ENCODE data around the gene DCLK1. TPM values are rescaled to one million over a fixed set of nuclear protein-coding genes. Genes with fewer than 3 reads are reported as not detected.

Gene DCLK1
- polyA plus RNA-seq, 3 donors = 4.5 to 6.8 (median 6.0) TPM

DNA sequence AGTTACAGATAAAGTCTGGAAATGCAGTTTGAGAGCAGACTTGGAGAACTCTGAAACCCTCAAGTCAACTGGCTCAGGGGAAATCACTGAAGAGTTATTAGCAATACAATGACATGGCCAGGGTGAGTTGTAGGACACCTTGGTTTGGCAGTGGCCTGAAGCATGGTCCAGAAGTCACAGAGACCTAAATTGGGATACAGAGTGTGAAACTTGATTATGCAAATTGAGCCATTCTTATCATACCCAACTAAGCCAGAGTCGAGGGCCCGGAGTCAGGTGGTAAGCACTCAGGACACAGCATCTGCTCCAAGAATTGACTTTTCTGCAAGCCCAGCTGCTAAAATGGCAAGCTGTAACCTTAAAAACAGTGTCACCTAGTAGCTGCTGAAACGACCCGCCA, 224.5 kb downstream of the DCLK1 start:
- DNase-seq = no peak

DNA sequence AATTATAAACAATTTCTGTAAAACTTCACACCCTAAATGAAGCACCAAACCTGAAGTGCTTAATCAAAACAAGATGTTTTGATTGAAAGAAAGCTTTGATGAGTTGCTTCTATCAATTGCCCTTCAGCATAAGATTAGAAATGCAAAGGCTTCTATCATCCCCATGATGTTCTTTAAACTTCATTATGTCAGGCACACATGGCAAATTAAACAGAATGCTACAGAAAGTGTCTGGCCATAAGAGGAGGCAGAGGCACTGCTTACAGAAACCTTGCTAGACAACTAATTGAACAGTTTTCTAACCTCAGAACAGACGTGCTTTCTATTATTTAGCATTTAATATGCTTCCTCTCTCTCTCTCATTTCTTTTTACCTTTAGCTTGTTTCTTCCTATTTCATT, 228.1 kb downstream of the DCLK1 start:
- DNase-seq = no peak

DNA sequence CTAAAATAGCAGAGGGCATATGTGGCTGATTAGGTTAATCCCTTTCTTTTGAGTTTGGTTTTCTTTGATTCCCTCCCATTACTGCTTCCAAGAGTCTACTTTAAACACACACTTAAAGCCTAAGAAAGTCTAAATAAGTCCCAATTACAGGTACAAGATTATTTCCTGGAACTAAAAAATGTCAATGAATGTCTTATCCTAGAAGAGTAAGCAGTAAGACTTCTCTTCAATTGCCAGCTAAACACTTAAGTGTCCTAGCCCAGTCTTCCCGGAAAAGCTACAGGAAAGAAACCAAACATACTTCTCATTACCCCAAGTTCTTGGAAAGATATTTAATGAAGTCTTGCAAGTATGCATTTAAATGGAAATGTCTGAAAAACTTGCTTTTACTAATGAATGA, 233.1 kb downstream of the DCLK1 start:
- no peak for DNase-seq

DNA sequence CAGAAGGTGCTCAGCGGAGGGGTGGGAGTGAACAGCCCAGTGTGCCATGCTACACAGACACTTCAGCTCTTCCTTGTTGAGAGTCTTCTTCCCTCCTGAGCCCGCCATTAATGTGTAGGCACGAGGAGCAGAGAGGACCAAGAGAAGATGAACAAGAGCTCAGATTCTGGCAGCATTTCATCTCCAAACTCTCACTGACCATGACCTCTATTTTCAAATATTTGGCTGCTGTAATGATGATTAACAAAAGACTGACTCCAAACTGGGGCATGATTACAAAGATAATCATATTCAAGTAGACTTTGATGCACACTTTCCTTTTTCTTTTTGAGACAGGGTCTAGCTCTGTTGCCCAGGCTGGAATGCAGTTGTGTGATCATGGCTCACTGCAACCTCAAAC, 236.5 kb downstream of the DCLK1 start:
- no peak for DNase-seq

DNA sequence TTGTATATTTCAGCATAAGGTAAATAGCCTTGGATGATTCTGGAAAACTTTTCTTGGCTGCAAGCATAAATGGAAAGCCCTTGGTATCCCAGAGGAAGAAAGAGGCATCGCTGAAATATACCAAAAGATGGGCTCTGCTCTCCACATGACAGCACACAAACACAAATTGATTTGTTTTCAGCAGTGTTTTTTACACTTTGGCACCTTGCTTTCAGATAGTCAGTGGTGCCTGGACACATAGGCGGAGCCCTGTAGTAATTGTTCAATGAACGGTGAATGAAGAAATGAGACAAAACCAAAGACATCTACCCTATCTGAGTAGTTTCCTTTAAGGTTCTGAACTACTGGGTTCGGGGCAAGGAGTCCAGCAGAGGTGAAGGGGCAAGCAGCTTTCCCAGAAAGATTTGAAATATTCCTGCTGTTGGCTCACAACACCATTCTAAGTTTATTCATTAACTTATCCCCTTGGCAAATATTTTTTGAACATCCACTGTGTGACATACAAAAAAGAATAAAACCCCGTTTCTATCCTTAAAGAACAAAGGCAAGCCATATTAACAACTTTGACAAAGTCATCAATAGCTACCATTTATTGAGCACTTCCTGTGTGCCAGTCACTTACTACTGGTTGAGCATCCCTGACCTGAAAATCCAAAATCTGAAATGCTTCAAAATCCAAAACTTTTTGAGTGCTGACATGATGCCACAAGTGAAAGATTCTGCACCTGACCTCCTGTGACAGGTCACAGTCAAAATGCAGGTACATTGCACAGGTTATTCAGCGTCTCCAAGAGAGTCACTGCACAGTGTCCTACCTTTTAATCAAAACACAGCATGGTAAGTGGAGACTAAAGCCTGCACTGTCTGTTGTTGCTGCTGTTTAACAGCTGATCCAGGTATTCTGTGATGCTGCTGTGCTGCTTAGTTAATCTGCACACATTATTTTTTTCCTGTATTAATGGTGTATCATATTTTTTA, 238.1 kb downstream of the DCLK1 start:
- no peak for DNase-seq

DNA sequence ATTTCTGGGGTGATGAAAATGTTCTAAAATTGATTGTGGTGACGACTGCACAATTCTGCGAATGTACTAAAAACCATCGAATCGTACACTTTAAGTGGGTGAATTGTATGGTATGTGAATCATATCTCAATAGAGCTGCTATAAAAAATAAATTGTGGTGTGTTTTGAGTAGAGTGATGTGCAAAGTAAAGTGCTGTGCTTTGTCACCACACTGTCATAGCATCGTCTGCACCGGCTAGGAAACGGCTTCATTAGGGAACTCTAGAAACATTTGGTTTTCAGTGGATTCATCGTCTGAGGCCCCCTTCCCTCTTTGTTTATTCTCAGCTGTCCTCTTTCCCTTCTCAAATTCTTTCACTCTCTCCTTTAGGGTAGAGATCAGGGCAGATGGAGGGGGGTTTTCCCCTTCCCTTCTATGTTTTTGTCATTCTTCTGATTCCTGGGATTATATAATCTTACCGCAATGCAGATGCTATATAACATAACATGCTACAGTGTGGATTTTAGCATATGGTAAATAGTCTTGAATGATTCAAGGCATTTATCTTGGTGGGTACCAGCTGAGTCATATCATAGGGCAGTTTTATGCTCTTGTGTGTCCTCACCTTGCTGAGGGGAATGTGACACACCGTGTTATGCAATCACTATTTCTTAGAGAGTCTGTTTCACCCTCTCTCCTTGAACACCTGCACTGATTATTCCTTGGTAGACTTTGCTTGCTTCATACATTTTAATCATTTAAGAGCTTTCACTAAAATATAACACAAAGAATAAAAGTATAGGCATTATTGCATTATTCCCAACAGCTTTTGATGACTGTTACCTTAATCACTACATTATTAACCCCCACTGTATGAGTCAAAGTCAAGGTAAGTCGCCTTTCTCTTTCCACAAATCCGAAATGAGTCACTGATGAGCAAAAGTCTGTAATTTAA, 239.4 kb downstream of the DCLK1 start:
- no peak for DNase-seq

DNA sequence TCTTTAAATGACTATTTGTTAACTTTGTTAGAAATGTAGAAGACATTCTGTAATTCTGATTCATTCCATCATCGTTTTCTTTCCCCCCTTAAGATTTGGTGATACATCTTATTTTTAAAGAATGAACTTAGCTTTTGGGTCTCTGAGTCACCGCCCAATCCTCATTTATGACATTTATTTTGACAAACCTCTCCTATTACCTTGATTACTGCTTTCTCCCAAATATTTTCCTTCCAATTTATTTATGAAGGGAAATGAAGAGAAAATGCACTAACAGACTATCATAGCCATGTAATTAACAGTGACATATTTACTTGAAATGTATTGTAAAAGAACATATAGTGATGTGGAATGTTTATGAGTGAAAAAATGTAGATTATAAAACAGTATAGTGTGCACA, 241.6 kb downstream of the DCLK1 start:
- DNase-seq = no peak

DNA sequence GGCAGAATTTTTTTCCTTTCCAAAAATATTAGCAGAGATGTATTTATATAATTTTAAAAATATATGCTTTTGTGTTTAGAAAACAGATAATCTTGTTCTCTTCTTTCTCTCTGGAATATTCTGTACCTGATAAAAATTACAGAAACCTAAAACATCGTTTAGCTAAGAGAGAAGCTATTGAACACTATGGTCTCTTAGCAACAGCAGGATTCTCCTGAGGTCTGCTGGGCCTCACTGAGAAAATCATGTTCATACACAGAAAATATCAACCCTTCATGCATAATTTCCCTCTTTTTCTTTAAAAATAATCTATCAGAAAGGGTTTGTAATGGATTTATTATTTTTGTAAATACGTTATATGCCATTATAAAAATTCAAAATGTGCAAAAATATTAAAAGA, 242.2 kb downstream of the DCLK1 start:
- DNase-seq = no peak

DNA sequence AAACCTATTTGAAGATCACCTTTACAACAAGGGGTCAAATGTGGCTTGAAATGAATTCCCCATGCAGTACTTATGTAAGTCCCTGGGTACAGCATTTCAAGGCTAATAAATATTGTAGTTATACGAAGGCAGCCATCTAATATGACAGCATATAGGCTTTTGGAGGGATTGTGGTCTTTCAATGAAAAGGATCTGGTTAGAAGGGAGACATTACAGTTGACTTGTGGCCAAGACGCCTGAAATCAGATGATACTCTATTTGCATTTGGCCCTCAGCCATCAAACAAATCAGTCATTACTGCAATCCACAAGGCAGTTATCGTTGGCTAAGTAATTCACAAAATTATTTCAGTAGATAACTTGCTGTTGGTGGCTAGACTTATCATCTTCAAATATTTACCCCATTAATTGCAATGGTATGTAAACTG, 242.7 kb downstream of the DCLK1 start:
- no peak for DNase-seq

DNA sequence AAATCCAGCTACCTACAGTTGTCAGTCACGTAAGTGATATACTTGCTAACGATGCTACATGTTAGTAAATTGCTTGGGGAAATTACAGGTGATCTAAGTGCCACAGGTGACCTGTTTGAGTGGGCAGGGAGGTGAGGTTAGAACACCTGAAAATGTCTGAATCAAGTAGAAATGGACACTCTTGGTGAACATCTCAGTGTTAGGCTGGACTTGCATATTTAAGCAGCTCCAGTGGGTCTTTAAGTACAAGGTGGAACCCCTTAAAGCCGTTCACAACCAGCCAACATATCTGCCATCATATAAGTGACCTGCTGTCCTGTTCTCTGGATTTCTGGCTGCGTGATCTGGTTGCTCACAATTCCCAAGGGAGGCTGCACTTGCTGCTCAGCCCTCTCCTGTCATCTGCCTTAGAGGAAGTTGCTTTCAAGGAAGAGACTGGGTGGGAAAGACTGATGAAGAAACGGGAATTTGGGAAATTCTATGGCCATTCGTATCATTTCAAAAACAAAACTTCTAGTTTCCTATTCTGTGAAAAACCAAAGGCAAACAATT, 244.0 kb downstream of the DCLK1 start:
- no peak for DNase-seq

DNA sequence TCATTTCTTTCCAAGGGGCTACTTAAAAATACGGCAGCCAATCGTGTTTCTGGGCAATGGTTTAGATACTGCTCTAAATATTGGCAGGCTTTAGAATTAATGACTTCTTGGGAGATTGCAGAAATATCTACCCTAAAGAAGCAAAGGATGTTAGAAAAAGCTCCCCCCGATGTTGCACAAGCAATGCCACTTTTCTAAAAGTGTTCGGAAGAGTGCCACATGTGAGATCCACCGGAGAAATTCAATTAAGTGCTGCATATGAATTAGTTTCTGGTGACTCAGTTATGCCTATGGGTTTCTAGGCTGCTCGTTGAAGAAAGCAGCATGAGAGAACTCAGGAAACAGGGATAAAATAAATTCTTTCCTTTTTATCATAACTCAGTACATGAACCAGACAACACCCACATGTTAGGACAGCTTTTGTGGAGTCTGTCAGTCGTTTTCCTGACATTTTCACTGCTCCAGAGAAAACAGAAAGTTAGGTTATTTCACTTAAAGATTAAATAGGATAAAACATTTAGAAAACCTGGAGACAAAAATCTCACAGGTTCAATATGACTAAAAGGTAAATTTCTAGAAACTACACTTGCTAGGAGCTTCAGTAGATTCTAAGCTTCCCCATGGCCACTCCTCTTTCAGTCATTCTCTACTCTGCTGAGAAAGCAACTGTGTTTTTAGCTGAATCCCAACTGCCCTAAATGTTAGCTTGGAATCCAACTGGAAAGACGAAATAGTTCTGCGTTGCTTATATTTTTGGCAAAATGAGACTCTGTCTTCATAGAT, 244.7 kb downstream of the DCLK1 start:
- DNase-seq = no peak

DNA sequence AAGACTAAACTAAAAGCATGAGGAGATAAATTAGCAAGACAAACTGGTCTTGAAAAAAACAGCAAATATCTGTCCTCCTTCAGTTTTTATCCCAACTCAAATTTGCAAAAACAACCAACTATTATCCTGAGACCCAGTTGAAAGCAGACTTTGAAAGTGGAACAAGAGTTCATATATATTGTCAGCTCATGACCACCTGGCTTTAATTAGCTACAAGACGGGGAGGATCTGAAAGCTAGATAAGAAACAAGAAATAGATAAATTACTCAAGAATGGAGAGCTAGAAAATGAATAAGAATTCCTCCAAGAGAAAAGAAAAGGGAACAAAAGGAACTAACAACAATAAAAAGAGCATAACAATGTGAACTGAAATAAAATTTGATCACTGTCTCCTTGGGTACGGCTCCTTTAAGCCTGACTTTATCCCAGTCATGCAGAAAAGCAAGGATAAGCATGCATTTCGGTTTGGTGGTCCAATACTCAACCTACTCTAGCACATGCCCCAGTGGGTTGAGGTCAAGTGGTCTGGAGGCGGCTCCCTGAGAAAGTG, 246.9 kb downstream of the DCLK1 start:
- DNase-seq = no peak

DNA sequence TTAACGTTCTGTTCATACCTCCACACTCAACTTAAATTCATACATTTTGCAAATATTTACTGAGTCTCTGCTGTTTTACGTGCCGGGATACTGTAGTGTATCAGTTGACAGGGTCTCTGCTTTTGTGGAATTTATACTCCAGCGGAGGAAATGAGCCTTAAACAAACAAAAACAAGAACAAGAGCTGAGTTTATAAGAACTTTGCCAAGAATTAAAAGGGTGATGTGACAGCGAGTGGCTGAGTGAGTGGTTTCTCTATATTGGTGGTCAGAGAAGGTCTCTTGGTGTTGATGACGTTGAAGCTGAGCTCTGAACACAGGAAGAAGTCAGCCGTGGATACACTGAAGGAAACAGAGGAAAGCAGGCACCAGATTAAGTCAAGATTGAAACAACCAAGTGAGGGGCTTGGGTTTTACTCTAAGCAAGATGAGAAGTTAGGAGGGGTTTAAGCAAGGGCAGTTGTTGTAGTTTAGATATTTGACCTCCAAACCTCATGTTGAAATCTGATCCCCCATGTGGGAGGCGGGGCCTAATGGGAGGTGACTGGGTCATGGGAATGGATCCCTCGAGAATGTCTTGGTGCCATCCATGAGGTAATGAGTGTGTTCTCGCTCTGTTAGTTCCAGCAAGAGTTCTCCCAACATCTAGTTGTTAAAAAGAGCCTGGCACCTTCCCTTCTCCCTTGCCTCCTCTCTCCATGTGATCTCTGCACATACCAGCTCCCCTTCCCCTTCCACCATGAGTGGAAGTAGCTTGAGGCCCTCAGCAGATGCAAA, 248.3 kb downstream of the DCLK1 start:
- peak; percentile 67 for DNase-seq

DNA sequence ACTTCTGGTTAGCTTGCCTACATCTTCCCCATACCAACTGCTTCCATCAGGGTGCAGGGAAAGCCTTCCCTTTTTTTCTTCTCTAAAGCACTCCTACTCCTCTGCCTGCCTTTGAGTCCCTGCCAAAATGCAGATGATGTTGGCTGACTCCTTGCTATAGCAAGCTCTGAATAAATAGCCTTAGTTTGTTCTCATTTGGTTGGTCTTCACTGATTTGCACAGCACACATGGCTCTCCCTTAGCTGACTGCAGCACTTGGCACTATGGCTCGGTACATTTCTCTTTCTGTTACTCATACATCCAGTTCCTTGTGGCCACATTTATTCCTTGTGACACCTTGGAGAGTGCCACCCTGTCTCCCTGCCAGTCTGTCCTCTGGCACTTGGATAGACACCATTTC, 249.8 kb downstream of the DCLK1 start:
- no peak for DNase-seq

DNA sequence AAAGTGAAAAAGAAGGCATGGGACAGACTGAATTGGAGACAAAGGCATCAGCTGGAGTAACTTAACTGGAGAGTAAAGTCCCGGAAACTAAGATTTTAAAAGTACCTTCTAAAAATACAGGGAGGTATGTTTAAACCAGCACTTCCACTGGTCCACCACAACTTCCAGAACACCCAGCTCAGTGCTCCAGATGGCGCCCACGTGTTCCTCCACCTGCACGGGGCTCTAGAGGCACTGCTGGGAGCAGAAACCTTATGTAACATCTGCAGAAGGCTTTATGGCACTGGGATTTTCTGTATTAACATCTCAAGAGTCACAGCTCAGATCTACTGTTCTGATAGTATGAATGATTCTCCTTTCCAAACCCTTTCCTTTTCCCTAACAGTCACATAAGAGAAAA, 252.1 kb downstream of the DCLK1 start:
- DNase-seq = no peak

DNA sequence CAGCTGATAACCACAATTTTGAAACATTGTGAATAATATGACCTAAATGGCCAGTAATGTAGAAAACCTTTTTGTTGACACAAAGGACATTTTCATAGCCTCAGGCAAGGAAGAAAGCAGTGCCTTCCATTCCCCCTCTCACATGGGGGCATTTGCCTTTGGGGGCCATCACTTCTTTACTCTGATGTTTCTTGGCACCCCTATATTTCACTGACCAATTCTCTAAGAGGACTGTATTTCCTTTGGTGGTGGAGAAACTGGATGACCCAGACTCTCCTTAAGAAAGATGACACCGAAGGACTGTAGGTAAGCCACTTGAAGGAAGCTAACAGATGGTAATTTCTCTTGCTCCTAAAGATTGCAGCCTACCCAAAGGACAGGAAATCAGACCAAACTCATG, 254.6 kb downstream of the DCLK1 start:
- DNase-seq = no peak

DNA sequence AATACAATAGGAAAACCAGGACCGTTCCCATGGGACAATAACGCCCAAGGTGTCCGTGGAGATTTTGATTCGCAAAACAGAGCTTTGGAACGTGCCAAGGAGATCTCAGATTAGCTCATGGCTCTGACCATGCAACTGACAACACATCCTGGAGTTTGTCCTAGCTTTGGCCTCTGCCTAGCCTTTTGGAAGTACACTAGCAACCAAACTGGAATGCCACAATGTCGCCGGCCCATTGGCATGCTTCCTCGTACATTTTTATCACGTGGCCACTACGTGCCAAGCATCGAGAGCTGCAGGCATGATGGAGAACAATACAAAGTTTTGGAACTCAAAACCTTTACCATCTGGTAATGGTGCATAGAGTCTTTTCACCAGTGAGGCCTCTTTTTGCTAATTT, 256.5 kb downstream of the DCLK1 start:
- DNase-seq = no peak

DNA sequence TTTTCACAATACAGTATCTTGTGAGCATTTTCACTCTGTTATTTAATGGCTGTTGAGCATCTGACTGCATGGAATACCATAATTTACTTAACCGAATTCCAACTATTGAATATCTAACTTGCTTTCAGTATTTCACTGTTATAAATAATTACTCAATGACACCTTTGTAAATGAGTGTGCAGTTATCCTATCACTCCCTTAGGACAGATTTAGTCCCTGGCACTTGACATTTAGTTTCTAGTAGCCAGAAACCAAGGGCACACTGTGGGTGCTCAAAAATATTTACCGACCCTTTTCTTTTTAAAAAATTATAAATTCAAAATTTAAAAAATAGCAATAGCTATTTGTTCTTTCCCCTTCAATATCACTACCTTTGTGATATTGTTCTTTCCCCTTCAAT, 258.8 kb downstream of the DCLK1 start:
- no peak for DNase-seq

DNA sequence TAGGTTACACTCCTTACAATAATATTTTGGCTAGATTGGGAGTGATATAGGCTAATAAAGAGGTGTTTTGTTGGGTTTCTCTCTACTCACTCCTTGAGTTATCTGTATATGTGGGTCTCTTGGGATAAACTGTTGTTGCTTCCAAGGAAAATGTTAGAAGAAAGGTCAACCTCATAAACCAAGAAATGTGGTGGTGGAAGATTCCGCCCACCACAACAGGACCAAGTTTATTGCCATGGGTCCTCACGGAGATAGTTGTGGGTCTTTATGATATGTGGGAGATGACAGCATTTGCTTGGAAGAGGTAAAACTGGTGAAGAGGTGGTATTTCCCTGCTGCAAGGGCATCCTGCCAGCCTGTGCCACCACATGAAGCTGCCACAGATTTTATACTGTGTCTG, 259.6 kb downstream of the DCLK1 start:
- DNase-seq = no peak

DNA sequence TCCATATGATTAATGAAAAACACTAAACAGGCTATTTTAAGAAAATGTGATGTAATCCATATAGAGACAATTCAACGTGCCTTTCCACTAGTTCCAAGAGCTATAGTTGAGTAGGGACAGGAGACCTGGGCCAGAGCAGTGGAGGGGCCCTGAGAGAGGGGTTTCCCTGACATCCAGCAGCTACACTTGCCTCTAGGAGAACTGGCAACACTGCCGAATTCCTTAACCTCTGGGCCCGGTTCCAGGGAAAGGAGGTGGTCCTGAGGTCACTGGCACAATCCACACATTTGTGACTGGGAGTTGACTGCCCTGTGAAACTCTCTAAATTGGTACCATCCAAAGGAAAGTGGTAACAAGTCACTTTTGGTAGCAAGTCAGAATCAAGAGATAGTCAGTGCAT, 264.4 kb downstream of the DCLK1 start:
- DNase-seq = no peak

Data from renal pelvis (tissue), 4 donors.